Measurements from ENCODE around the gene PEA15. TPM values are rescaled to one million over a fixed set of nuclear protein-coding genes. Genes with fewer than 3 reads are reported as not detected.

The PEA15 gene, protein sequence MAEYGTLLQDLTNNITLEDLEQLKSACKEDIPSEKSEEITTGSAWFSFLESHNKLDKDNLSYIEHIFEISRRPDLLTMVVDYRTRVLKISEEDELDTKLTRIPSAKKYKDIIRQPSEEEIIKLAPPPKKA
- 100 to 1,000 TPM in 2 of 3 donors, 10 to 100 TPM in 1; 69.8 to 128 (median 127) TPM for total RNA-seq

DNA sequence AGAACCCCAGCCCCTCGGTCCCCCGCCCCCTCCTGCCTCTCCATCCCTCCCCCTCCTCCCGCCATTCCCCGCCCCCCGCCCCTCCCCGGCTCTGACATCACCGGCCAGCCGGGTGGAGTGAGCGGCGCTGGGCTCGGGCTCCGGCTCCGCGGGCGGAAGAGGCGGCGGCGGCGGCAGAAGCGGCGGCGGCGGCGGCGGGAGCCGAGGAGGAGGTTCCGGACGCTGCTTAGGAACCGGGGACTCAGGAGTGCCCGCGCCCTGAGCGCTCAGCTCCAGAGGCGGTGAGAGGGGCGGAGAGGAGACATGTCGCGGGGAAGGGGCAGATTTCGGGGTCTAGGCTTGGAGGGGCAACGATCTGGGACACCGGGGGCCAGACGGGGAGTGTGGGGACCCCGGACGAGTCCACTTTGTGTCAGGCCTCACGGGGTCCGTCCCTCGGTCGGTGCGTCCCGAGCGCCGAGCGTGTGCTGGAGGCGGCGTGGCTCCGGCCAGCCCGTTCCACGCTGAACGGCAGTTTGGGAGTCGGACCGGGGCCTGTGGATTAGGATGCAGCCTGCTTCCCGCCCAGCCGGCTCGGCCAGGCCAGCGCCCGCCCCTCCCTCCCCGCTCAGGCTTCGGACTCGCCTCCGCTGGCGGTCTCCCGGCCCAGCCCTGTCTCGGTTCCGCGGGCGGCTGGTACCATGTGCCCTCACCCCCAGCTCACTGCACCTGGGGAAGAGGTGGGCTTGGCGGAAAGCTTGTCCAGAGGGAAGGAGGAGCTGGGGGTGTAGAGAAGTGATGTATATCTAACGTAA is at the start of gene PEA15:
Gene PEA15 (plus strand): TSS at position 143 of the 794 bp plus-strand sequence. CDS start 6,161 bp downstream, outside the sequence.
- Histone ChIP-seq H3K9me3 (no peaks in the 10 kb centered on the region), H3K36me3 (no peaks in the 10 kb centered on the region), H3K27ac (peak within 1 kb of the TSS; percentile 95 to 96), H3K4me3 (peak within 1 kb of the TSS; percentile 88 to 96 (median 95)), H3K27me3 (no peaks in the 10 kb centered on the region), H3K4me1 (peaks cover 14 to 26% of the 10 kb centered on the region in 2 donors)
- intact Hi-C loops (cut with DNase I; ENCODE audit: low total_unique reads): no loop called here
- no peak for TF ChIP-seq CTCF (IDR thresholded peaks at IDR 0.05)
- TF ChIP-seq POLR2AphosphoS5 (IDR thresholded peaks at IDR 0.05): peak in 2 of 3 donors; percentile 32 to 65
- peak; percentile 61 to 73 for DNase-seq (ENCODE audit: low spot score in 2 of 2)

DNA sequence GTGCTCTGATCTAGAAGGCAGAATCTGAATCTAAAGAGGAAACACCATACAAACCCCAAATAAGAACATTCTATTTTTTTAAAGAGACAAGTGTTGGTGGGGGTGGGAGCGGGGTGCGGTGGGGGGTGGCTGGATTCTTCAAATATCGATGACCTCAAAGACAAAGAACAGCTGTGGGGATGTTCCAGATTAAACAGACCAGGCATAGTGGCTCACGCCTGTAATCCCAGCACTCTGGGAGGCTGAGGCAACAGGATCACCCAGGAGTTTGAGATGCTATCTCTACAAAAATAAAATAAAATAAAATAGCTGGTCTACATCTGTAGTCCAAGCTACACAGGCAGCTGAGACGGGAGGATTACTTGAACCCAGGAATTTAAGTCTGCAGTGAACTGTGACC is 48.8 kb upstream of the PEA15 start:
- Histone ChIP-seq H3K4me1 (no peaks in the 10 kb centered on the region), H3K27ac (no peak overlapping the region), H3K4me3 (no peak overlapping the region), H3K36me3 (no peaks in the 10 kb centered on the region), H3K27me3 (no peaks in the 10 kb centered on the region), H3K9me3 (no peaks in the 10 kb centered on the region)
- intact Hi-C loops (cut with DNase I; ENCODE audit: low total_unique reads): no loop called here
- no peak for TF ChIP-seq CTCF (IDR thresholded peaks at IDR 0.05)
- no peak for TF ChIP-seq POLR2A (IDR thresholded peaks at IDR 0.05)
- TF ChIP-seq POLR2AphosphoS5 (IDR thresholded peaks at IDR 0.05): no peak
- no peak for DNase-seq (ENCODE audit: low spot score in 2 of 2)

- H3K4me1 ChIP-seq: no peaks in the 10 kb centered on the region
- intact Hi-C loops (cut with DNase I; ENCODE audit: low total_unique reads): no loop called here
These were observed 48.0 kb upstream of the PEA15 start for GRCh38 chr1:160157174-160157573.

GRCh38 chr1:160158031-160158430 is 47.2 kb upstream of the PEA15 start:
- TF ChIP-seq POLR2A (IDR thresholded peaks at IDR 0.05) (no peak), CTCF (IDR thresholded peaks at IDR 0.05) (no peak)
- Histone ChIP-seq H3K9me3 (no peaks in the 10 kb centered on the region), H3K27ac (no peak overlapping the region), H3K4me3 (no peak overlapping the region), H3K4me1 (no peaks in the 10 kb centered on the region), H3K36me3 (no peaks in the 10 kb centered on the region), H3K27me3 (no peaks in the 10 kb centered on the region)
- DNase-seq (ENCODE audit: low spot score in 2 of 2): no peak
- intact Hi-C loops (cut with DNase I; ENCODE audit: low total_unique reads): no loop called here

More at GRCh38 chr1:160157174-160157573, 48.0 kb upstream of the PEA15 start:
- no peaks in the 10 kb centered on the region for H3K27me3 ChIP-seq
- no peak for TF ChIP-seq POLR2A (IDR thresholded peaks at IDR 0.05)
- TF ChIP-seq CTCF (IDR thresholded peaks at IDR 0.05): no peak
- TF ChIP-seq POLR2AphosphoS5 (IDR thresholded peaks at IDR 0.05): no peak
- DNase-seq (ENCODE audit: low spot score in 2 of 2): no peak
- no peaks in the 10 kb centered on the region for H3K36me3 ChIP-seq
- no peak overlapping the region for H3K27ac ChIP-seq
- H3K4me3 ChIP-seq: no peak overlapping the region
- no peaks in the 10 kb centered on the region for H3K9me3 ChIP-seq

DNA sequence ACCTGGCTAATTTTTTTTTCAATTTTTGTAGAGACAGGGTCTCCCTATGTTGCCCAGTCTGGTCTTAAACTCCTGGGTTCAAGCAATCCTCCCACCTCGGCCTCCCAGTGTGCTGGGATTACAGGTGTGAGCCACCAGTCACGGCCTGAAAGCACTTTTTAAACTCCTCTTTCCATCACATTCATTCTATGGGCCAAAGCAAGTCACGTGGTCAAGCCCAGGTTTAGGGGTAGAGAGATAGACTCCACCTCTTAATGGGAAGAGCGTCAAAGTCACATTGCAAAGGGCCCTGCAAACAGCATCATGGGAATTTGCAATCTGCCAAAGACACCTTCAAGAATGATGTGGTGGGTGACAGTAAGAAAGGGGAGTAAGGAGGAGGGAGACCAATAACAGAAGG is 46.6 kb upstream of the PEA15 start:
- H3K36me3 ChIP-seq: no peaks in the 10 kb centered on the region
- no peak for TF ChIP-seq POLR2A (IDR thresholded peaks at IDR 0.05)
- no peak for TF ChIP-seq POLR2AphosphoS5 (IDR thresholded peaks at IDR 0.05)
- TF ChIP-seq CTCF (IDR thresholded peaks at IDR 0.05): no peak
- H3K27me3 ChIP-seq: no peaks in the 10 kb centered on the region
- H3K27ac ChIP-seq: no peak overlapping the region
- DNase-seq (ENCODE audit: low spot score in 2 of 2): no peak
- no peaks in the 10 kb centered on the region for H3K4me1 ChIP-seq
- no peak overlapping the region for H3K4me3 ChIP-seq
- intact Hi-C loops (cut with DNase I; ENCODE audit: low total_unique reads): no loop called here
- H3K9me3 ChIP-seq: no peaks in the 10 kb centered on the region

All from breast epithelium (tissue), 4 donors.